ENCODE results near the gene ZNF76. TPM values are rescaled to one million over a fixed set of nuclear protein-coding genes. Genes with fewer than 3 reads are reported as not detected.

Gene ZNF76
- total RNA-seq, 2 experiments from 2014 or later = 46.1 to 53.4 TPM

DNA sequence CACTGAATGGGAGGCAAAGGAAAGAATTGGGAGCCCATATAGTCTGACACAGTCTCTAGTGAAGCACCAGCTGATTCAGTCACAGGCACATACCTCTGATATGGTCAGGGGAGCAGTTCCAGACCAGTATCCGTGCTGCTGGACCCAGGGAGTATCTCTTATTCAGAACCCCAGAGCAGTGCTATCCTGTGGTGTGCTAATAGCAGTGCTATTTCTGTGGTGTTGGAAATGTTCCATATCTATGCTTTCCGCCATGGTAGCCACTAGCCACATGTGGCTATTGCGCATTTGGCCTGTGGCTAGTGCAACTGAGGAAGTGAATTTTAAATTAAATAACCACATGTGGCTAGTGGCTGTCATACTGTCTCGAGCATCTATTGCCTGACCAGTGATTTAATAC, 34.8 kb upstream of the ZNF76 start:
- Mint-ChIP-seq H3K27me3 (peaks cover 11% of the 10 kb centered on the region), H3K27ac (no peak overlapping the region), H3K4me3 (no peak overlapping the region), H3K36me3 (ENCODE audit: low read depth) (no peaks in the 10 kb centered on the region), H3K4me1 (ENCODE audit: low read depth) (no peaks in the 10 kb centered on the region), H3K9me3 (no peaks in the 10 kb centered on the region)
- no peak for DNase-seq
- CTCF ChIA-PET = no interaction called here
- Histone ChIP-seq H3K27me3 (ENCODE audit: control insufficient read depth in 1 of 2, insufficient read depth in 2 of 2, low read length in 2 of 2) (peaks cover 0 to 3% of the 10 kb centered on the region in 2 experiments), H3K4me3 (ENCODE audit: low read length) (no peak overlapping the region), H3K36me3 (ENCODE audit: insufficient read depth, low read length) (no peaks in the 10 kb centered on the region), H3K9me3 (ENCODE audit: control insufficient read depth in 1 of 2, insufficient read depth in 1 of 2, low read length in 2 of 2) (no peaks in the 10 kb centered on the region), H3K4me1 (ENCODE audit: insufficient read depth, low read length) (no peaks in the 10 kb centered on the region), H3K27ac (ENCODE audit: low read depth in 1 of 2, low read length in 2 of 2) (no peak overlapping the region)
- TF ChIP-seq, protein P1, sequence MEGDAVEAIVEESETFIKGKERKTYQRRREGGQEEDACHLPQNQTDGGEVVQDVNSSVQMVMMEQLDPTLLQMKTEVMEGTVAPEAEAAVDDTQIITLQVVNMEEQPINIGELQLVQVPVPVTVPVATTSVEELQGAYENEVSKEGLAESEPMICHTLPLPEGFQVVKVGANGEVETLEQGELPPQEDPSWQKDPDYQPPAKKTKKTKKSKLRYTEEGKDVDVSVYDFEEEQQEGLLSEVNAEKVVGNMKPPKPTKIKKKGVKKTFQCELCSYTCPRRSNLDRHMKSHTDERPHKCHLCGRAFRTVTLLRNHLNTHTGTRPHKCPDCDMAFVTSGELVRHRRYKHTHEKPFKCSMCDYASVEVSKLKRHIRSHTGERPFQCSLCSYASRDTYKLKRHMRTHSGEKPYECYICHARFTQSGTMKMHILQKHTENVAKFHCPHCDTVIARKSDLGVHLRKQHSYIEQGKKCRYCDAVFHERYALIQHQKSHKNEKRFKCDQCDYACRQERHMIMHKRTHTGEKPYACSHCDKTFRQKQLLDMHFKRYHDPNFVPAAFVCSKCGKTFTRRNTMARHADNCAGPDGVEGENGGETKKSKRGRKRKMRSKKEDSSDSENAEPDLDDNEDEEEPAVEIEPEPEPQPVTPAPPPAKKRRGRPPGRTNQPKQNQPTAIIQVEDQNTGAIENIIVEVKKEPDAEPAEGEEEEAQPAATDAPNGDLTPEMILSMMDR (IDR thresholded peaks at IDR 0.05) = no peak
- intact Hi-C loops (cut with DNase I, micrococcal nuclease) = no loop called here
- POLR2A ChIA-PET = no interaction called here
- ATAC-seq (ENCODE audit: poor library complexity) = no peak

- Histone ChIP-seq H3K4me1 (ENCODE audit: insufficient read depth, low read length) (no peaks in the 10 kb centered on the region), H3K4me3 (ENCODE audit: low read length) (no peak overlapping the region), H3K9me3 (ENCODE audit: control insufficient read depth in 1 of 2, insufficient read depth in 1 of 2, low read length in 2 of 2) (no peaks in the 10 kb centered on the region), H3K36me3 (ENCODE audit: insufficient read depth, low read length) (no peaks in the 10 kb centered on the region), H3K27ac (ENCODE audit: low read depth in 1 of 2, low read length in 2 of 2) (no peak overlapping the region), H3K27me3 (ENCODE audit: control insufficient read depth in 1 of 2, insufficient read depth in 2 of 2, low read length in 2 of 2) (no peaks in the 10 kb centered on the region)
- no peaks in the 10 kb centered on the region for H3K27me3 Mint-ChIP-seq
- no peak overlapping the region for H3K4me3 Mint-ChIP-seq
- no peaks in the 10 kb centered on the region for H3K36me3 Mint-ChIP-seq (ENCODE audit: low read depth)
- intact Hi-C loops (cut with DNase I, micrococcal nuclease) = no loop called here
- no peaks in the 10 kb centered on the region for H3K4me1 Mint-ChIP-seq (ENCODE audit: low read depth)
- ChIA-PET CTCF (interaction anchor here (4.8 kb wide), 1 partner anchor 13 kb away, joined by 18 read pairs; no protein-coding TSS in a partner anchor), POLR2A (no interaction called here)
- no peak for ATAC-seq (ENCODE audit: poor library complexity)
- no peak for DNase-seq
- TF ChIP-seq, protein P1 (IDR thresholded peaks at IDR 0.05) = no peak
- H3K9me3 Mint-ChIP-seq = no peaks in the 10 kb centered on the region
- H3K27ac Mint-ChIP-seq = no peak overlapping the region
These were observed 31.1 kb upstream of the ZNF76 start for GRCh38 chr6:35228481-35228880.

DNA sequence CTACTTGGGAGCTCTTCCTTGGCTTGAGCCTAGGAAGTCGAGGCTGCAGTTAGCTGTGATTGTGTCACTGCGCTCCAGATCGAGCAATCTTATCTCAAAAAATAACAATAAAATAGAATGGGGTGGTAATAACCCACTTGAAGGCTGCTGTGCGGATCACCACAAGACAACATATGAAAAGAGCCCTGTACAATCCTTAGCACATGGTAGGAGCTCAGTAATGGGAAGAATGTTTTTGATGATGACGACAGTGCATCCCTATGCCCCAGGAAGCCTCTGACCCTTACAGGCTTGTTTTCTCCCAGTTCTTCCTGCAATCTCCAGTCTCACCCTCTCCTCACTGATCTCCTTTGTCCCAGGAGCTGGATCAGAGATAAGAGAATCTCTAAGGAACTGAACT, 30.2 kb upstream of the ZNF76 start:
- Mint-ChIP-seq H3K4me1 (ENCODE audit: low read depth) (no peaks in the 10 kb centered on the region), H3K9me3 (no peaks in the 10 kb centered on the region), H3K27ac (no peak overlapping the region), H3K36me3 (ENCODE audit: low read depth) (no peaks in the 10 kb centered on the region), H3K27me3 (no peaks in the 10 kb centered on the region), H3K4me3 (no peak overlapping the region)
- ATAC-seq (ENCODE audit: poor library complexity) (no peak), DNase-seq (no peak)
- no peaks in the 10 kb centered on the region for H3K36me3 ChIP-seq (ENCODE audit: insufficient read depth, low read length)
- TF ChIP-seq, protein P1 (IDR thresholded peaks at IDR 0.05) = no peak
- H3K4me1 ChIP-seq (ENCODE audit: insufficient read depth, low read length) = no peaks in the 10 kb centered on the region
- H3K4me3 ChIP-seq (ENCODE audit: low read length) = no peak overlapping the region
- POLR2A ChIA-PET = no interaction called here
- CTCF ChIA-PET = interaction anchor here (4.8 kb wide), 1 partner anchor 12 kb away, joined by 18 read pairs; no protein-coding TSS in a partner anchor
- H3K27me3 ChIP-seq (ENCODE audit: control insufficient read depth in 1 of 2, insufficient read depth in 2 of 2, low read length in 2 of 2) = no peaks in the 10 kb centered on the region
- no peak overlapping the region for H3K27ac ChIP-seq (ENCODE audit: low read depth in 1 of 2, low read length in 2 of 2)
- H3K9me3 ChIP-seq (ENCODE audit: control insufficient read depth in 1 of 2, insufficient read depth in 1 of 2, low read length in 2 of 2) = no peaks in the 10 kb centered on the region
- intact Hi-C loops (cut with DNase I, micrococcal nuclease) = no loop called here

Measured in CD4-positive, alpha-beta T cell (primary cell).